GM12891 (cell line): ENCODE data around the gene GMPPB.
"Not testable (repeated sequence)": the region's sequence is repeated elsewhere in the genome, so short reads cannot be mapped to it uniquely, and the experiment has no call there.

Experiments used
- DNase-seq: peaks from one replicate; pipeline ENCODE4 v3.0.0; 2011; ENCODE audit warnings: low spot score; ENCODE audit not compliant: insufficient read length
- FAIRE-seq: peaks from 2 replicates; lab custom pipeline; 2011; peaks lifted over from hg19 to GRCh38; lab: Jason Lieb, UNC
- PAX5 ChIP-seq: IDR thresholded peaks from 2 replicates; pipeline ENCODE4 v1.6.1; 2011; ENCODE audit warnings: low read length, moderate library complexity, mild to moderate bottlenecking; ENCODE audit not compliant: insufficient read depth, severe bottlenecking
- POLR2A ChIP-seq: IDR thresholded peaks from 2 replicates; pipeline ENCODE4 v1.6.1; 2011; ENCODE audit warnings: low read depth, low read length, control low read depth
- POLR2AphosphoS5 ChIP-seq: IDR thresholded peaks from 2 replicates; pipeline ENCODE4 v1.6.1; 2011; ENCODE audit warnings: low read depth, low read length, control low read depth
- POU2F2 ChIP-seq: IDR thresholded peaks from 2 replicates; pipeline ENCODE4 v1.6.1; 2011; ENCODE audit warnings: low read depth, mild to moderate bottlenecking, control low read depth, low read length, moderate library complexity
- SPI1 ChIP-seq: IDR thresholded peaks from 2 replicates; pipeline ENCODE4 v1.6.1; 2011; ENCODE audit warnings: low read depth, low read length, control low read depth
- TAF1 ChIP-seq: IDR thresholded peaks from 2 replicates; pipeline ENCODE4 v1.6.1; 2011; ENCODE audit warnings: low read depth, low read length, control low read depth

Gene GMPPB

GRCh38 chr3:49704629-49705028 lies 19.1 kb downstream of the GMPPB start:
- no peak for DNase-seq
- no peak for TF ChIP-seq SPI1
- no peak for TF ChIP-seq POLR2AphosphoS5
- no peak for FAIRE-seq

GRCh38 chr3:49703956-49704355 lies 19.8 kb downstream of the GMPPB start:
- DNase-seq (no peak), FAIRE-seq (no peak)
- TF ChIP-seq TAF1 (no peak), PAX5 (no peak), SPI1 (no peak), POLR2AphosphoS5 (no peak), POU2F2 (no peak), POLR2A (no peak)

- TF ChIP-seq TAF1 (no peak), SPI1 (no peak), POLR2AphosphoS5 (no peak), PAX5 (no peak), POU2F2 (no peak), POLR2A (no peak)
- DNase-seq (peak; percentile 97), FAIRE-seq (peak; percentile 93)
These were observed 20.3 kb downstream of the GMPPB start for GRCh38 chr3:49703443-49703927.

- FAIRE-seq (no peak), DNase-seq (no peak)
- no peak for TF ChIP-seq POLR2AphosphoS5
- TF ChIP-seq PAX5 = no peak
These were observed 21.1 kb downstream of the GMPPB start for GRCh38 chr3:49702672-49703071.

- DNase-seq = peak; percentile 47
- no peak for FAIRE-seq
- TF ChIP-seq PAX5 (no peak), TAF1 (no peak), POLR2AphosphoS5 (no peak), POU2F2 (no peak), POLR2A (no peak)
These were observed 22.2 kb downstream of the GMPPB start for GRCh38 chr3:49701388-49702077.

GRCh38 chr3:49700453-49701128 lies 23.2 kb downstream of the GMPPB start:
- FAIRE-seq (no peak), DNase-seq (no peak)

GRCh38 chr3:49700014-49700413 lies 23.7 kb downstream of the GMPPB start:
- FAIRE-seq (no peak), DNase-seq (no peak)
- TF ChIP-seq POLR2AphosphoS5 (no peak), POU2F2 (no peak), SPI1 (no peak), POLR2A (no peak), PAX5 (no peak), TAF1 (no peak)

More at GRCh38 chr3:49700453-49701128, 23.2 kb downstream of the GMPPB start:
- TF ChIP-seq POLR2A (no peak), TAF1 (no peak), POU2F2 (no peak), POLR2AphosphoS5 (no peak), PAX5 (no peak), SPI1 (no peak)

- FAIRE-seq (no peak), DNase-seq (no peak)
- TF ChIP-seq POLR2A = no peak
- no peak for TF ChIP-seq PAX5
- no peak for TF ChIP-seq POLR2AphosphoS5
- no peak for TF ChIP-seq TAF1
- TF ChIP-seq SPI1 = no peak
- TF ChIP-seq POU2F2 = no peak
These were observed 24.3 kb downstream of the GMPPB start for GRCh38 chr3:49699281-49699979.

- FAIRE-seq = peak; percentile 71
- not testable (repeated sequence) for DNase-seq
These were observed 28.3 kb downstream of the GMPPB start for GRCh38 chr3:49695350-49696015.

- not testable (repeated sequence) for DNase-seq, FAIRE-seq
These were observed 29.2 kb downstream of the GMPPB start for GRCh38 chr3:49694409-49695070.

GRCh38 chr3:49691481-49691880 lies 32.3 kb downstream of the GMPPB start:
- not testable (repeated sequence) for FAIRE-seq, DNase-seq

GRCh38 chr3:49690856-49691255 lies 32.9 kb downstream of the GMPPB start:
- DNase-seq, FAIRE-seq: not testable (repeated sequence)

- DNase-seq, FAIRE-seq: not testable (repeated sequence)
These were observed 33.7 kb downstream of the GMPPB start for GRCh38 chr3:49689908-49690624.
